OCI-LY3 (cell line): Measurements from ENCODE around the gene DDX41.
A peak's percentile ranks its signal among the peaks of the same experiment; 100 is the strongest.

Experiments
- H2AFZ ChIP-seq: fragments of 200-600, 300-600 bp; shearing (Covaris generic); 2 replicates; pipeline ENCODE4 v1.6.0; 2014; ENCODE audit warnings: antibody characterized with exemption, low read depth, low read length
- H3K27ac ChIP-seq: fragments of 200-600, 300-600 bp; sonication (generic); 2 replicates; pipeline ENCODE4 v1.5.1; 2014; ENCODE audit warnings: mild to moderate bottlenecking, low read length, moderate library complexity, mixed read lengths
- H3K27me3 ChIP-seq: fragments of 200-600, 300-600 bp; sonication (generic); 2 replicates; pipeline ENCODE4 v1.6.1; 2014; ENCODE audit warnings: low read depth, low read length, mixed read lengths
- H3K36me3 ChIP-seq: fragments of 200-600, 300-600 bp; sonication (generic); replicated peaks from 2 replicates; pipeline ENCODE3; 2014; ENCODE audit warnings: low read depth, low read length, mixed read lengths
- H3K4me1 ChIP-seq: fragments of 300-600, 200-600 bp; sonication (generic); 2 replicates; pipeline ENCODE4 v1.6.1; 2014; ENCODE audit warnings: low read length, mixed read lengths
- H3K4me2 ChIP-seq: fragments of 200-600, 300-600 bp; sonication (generic); 2 replicates; pipeline ENCODE4 v1.6.1; 2014; ENCODE audit warnings: low read length, mixed read lengths
- H3K4me3 ChIP-seq: fragments of 300-600, 200-600 bp; sonication (generic); 2 replicates; pipeline ENCODE4 v1.5.1; 2014; ENCODE audit warnings: antibody characterized with exemption, mild to moderate bottlenecking, low read length, moderate library complexity
- H3K79me2 ChIP-seq: fragments of 300-600, 200-600 bp; shearing (Covaris generic); 2 replicates; pipeline ENCODE4 v1.6.1; 2014; ENCODE audit warnings: mild to moderate bottlenecking, low read length, mixed read lengths
- H3K9ac ChIP-seq: fragments of 300-600, 200-600 bp; shearing (Covaris generic); 2 replicates; pipeline ENCODE4 v1.6.0; 2014; ENCODE audit warnings: mild to moderate bottlenecking, low read length, moderate library complexity
- H3K9me3 ChIP-seq: fragments of 200-600, 300-600 bp; shearing (Covaris generic); 2 replicates; pipeline ENCODE4 v1.6.1; 2014; ENCODE audit warnings: low read length, mixed read lengths; ENCODE audit not compliant: insufficient read depth
- H4K20me1 ChIP-seq: fragments of 200-600, 300-600 bp; sonication (generic); 2 replicates; pipeline ENCODE4 v1.6.1; 2016; ENCODE audit warnings: low read length, mixed read lengths; ENCODE audit not compliant: insufficient read depth
- EZH2phosphoT487 ChIP-seq: fragments of 200-600 bp; shearing (Covaris generic); IDR thresholded peaks from 2 replicates; pipeline ENCODE4 v1.6.1; 2018; ENCODE audit warnings: antibody characterized with exemption, mixed run types, low read depth
- TF ChIP-seq, protein P1 (sequence below): fragments of 200-600, 300-600 bp; sonication (generic); IDR thresholded peaks from 2 replicates; pipeline ENCODE4 v1.5.1; 2014; ENCODE audit warnings: antibody characterized with exemption, low read length, low read depth

The DDX41 gene

DNA sequence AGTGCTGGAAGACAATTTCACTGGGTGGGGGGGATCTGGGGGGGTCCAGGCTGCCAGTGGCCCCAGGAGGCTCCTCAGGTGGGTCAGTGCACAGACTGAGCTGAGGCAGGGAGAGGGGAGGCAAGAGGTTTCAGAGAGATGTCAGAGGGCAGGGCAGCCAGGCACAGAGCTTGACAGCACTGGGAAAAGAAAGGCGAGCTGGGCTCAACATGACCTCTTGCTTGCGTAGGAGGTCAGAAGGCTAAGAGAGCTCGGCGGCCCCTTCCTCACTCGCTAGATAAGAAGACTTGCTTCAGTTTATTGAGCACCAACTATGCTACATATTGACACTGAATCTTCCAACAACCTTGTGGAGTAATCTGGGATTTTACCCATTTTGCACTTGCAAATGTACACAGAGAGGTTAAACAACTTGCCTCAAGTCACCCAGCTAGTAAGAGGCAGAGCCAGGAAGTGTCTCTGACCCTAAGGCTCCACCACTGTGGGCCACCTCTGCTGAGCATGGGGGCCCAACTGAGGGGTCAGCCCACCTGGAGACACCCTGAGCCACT lies 22.9 kb downstream of the DDX41 start:
- Histone ChIP-seq H3K27ac (peak overlapping the region; percentile 63), H3K4me3 (peak overlapping the region; percentile 32; the same call in 1 of the 2 replicates), H3K4me1 (peaks cover 50% of the 10 kb centered on the region), H2AFZ (no peak overlapping the region), H4K20me1 (no peaks in the 10 kb centered on the region; the same call in 1 of the 2 replicates), H3K27me3 (peaks cover 18% of the 10 kb centered on the region), H3K9ac (no peak overlapping the region), H3K9me3 (no peaks in the 10 kb centered on the region), H3K36me3 (no peaks in the 10 kb centered on the region), H3K79me2 (no peaks in the 10 kb centered on the region), H3K4me2 (peak overlapping the region; percentile 70)
- no peak for TF ChIP-seq EZH2phosphoT487
- TF ChIP-seq, protein P1, sequence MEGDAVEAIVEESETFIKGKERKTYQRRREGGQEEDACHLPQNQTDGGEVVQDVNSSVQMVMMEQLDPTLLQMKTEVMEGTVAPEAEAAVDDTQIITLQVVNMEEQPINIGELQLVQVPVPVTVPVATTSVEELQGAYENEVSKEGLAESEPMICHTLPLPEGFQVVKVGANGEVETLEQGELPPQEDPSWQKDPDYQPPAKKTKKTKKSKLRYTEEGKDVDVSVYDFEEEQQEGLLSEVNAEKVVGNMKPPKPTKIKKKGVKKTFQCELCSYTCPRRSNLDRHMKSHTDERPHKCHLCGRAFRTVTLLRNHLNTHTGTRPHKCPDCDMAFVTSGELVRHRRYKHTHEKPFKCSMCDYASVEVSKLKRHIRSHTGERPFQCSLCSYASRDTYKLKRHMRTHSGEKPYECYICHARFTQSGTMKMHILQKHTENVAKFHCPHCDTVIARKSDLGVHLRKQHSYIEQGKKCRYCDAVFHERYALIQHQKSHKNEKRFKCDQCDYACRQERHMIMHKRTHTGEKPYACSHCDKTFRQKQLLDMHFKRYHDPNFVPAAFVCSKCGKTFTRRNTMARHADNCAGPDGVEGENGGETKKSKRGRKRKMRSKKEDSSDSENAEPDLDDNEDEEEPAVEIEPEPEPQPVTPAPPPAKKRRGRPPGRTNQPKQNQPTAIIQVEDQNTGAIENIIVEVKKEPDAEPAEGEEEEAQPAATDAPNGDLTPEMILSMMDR: no peak

DNA sequence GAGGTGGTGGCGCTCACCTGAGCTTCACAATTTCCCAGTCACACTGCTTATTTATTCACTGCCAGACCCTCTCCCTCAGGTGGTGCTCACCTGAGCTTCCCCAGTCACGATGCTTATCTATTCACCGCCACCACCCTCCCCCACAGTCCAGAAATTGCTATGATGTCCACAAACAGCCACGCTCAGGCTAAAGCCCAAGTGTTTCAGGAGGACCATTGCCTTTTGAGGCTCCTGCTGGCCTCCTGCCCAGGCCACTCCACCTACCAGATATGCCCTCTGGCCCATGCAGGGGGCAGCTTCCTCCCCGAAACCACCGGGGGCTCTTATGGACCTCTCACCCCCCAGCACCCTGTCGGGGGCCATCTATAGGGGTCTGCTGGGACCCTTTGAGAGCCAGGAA lies 23.9 kb downstream of the DDX41 start:
- Histone ChIP-seq H3K4me1 (peaks cover 49% of the 10 kb centered on the region), H3K27ac (no peak overlapping the region), H3K9ac (no peak overlapping the region), H3K36me3 (no peaks in the 10 kb centered on the region), H2AFZ (no peak overlapping the region), H3K27me3 (peaks cover 8% of the 10 kb centered on the region), H3K4me2 (no peak overlapping the region), H3K4me3 (no peak overlapping the region), H3K79me2 (no peaks in the 10 kb centered on the region), H3K9me3 (no peaks in the 10 kb centered on the region), H4K20me1 (no peaks in the 10 kb centered on the region; the same call in 1 of the 2 replicates)
- TF ChIP-seq, protein P1: no peak
- TF ChIP-seq EZH2phosphoT487: no peak

DNA sequence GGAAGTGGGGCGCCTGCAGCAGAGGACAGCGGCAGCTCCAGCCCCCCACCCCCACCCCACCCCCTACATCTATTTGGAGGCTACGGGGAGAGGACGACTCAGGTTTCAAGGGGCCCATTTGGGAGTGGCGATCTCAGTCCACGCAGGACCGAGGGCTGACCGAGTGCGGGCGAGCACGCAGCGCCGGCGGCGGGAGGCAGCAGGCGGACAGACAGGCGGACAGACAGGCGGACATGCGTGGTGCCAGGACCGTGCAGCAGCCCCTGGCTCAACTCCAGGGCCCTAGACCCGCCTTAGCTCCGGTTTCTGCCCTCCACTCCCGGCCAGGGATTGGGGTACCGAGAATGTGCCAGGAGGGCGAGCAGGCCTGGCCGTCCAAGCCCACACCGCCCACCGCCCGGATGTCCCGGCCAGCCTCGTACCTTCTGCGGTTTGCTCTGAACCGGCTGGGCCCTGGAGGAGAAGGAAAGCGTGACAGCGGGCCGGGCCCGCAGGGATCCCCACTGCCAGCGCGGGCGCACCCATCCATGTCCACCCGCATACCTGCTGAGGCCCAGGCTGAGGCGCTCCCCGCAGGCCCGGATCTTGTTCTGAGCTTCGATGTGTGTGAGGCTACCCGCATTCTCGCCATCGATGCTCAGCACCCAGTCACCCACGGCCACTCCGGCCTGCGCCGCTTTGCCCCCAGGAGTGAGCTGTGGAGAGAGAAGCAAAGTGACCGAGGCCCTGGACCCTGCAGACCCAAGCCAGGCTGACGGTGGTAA lies 24.6 kb downstream of the DDX41 start:
- H3K27me3 ChIP-seq: peaks cover 5% of the 10 kb centered on the region; the same call in 1 of the 2 replicates
- H3K27ac ChIP-seq: no peak overlapping the region
- H3K79me2 ChIP-seq: no peaks in the 10 kb centered on the region
- H2AFZ ChIP-seq: no peak overlapping the region
- TF ChIP-seq EZH2phosphoT487: no peak
- TF ChIP-seq, protein P1: no peak
- no peaks in the 10 kb centered on the region for H3K9me3 ChIP-seq
- H3K4me2 ChIP-seq: no peak overlapping the region
- no peaks in the 10 kb centered on the region for H3K36me3 ChIP-seq
- H4K20me1 ChIP-seq: no peaks in the 10 kb centered on the region; the same call in 1 of the 2 replicates
- H3K4me3 ChIP-seq: no peak overlapping the region
- H3K9ac ChIP-seq: no peak overlapping the region
- H3K4me1 ChIP-seq: peaks cover 47% of the 10 kb centered on the region

DNA sequence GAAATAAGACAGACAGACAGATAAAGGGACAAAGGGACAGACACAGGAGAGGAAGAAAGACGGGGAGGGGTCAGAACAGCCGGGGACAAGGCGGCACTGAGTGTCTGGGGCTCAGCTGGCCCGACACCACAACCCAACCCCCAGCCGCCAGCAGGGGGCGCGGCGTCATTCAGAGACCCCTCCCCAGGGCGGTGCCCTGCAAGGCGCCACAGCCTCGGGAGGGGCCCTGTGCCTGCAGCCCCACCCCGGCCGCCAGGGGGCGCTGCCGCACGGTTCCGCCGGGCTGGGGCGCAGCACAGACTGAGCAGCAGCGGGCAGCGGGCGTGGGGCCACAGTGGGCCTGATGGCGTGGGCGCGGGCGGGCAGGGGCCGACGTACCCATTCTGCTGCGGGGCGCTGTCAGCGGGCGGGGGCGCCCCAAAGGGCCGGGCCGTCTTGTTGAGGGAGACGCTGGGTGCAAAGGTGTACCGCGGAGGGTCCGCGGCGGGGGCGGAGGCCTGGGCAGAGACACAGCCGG lies 25.3 kb downstream of the DDX41 start:
- Histone ChIP-seq H3K4me2 (no peak overlapping the region), H3K27ac (no peak overlapping the region), H3K36me3 (no peaks in the 10 kb centered on the region), H3K9me3 (no peaks in the 10 kb centered on the region), H3K4me1 (peaks cover 44% of the 10 kb centered on the region), H3K4me3 (no peak overlapping the region), H3K27me3 (peaks cover 3% of the 10 kb centered on the region; the same call in 1 of the 2 replicates), H3K9ac (no peak overlapping the region), H4K20me1 (no peaks in the 10 kb centered on the region; the same call in 1 of the 2 replicates), H2AFZ (no peak overlapping the region), H3K79me2 (no peaks in the 10 kb centered on the region)
- no peak for TF ChIP-seq EZH2phosphoT487
- TF ChIP-seq, protein P1: peak; percentile 44
